ENCODE results near the gene CD82. TPM values are rescaled to one million over a fixed set of nuclear protein-coding genes. Genes with fewer than 3 reads are reported as not detected.

Gene CD82
- total and polyA plus RNA-seq, 2 of the 8 experiments (the other 6 are each of a cell fraction or from before 2014, with no cell fraction given), result 7.9 to 10.3 TPM

DNA sequence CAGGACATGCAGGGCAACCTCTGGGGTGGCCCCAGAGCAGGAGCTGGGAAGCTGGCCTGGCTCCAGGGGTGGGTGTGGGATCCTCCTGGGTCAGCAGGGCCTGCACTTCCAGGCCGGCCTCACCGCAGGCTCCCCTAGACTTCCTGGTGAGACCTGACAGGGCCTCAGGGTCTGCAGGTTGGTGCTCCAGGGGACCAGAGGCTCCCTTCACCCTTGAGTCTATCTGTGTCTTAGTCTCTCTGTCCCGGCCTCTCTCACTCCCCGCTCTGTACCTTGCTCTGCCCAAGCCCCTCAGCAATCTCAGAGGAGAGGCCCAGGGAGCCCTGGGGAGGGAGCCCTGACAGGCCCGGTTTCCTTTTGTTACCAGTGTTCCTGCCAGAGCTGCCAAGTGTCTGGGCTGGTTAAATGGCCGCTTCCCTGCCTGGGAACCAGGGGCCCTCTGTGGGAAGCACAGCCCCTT, 13.9 kb downstream of the CD82 start (continued):
- TF ChIP-seq, protein P1, sequence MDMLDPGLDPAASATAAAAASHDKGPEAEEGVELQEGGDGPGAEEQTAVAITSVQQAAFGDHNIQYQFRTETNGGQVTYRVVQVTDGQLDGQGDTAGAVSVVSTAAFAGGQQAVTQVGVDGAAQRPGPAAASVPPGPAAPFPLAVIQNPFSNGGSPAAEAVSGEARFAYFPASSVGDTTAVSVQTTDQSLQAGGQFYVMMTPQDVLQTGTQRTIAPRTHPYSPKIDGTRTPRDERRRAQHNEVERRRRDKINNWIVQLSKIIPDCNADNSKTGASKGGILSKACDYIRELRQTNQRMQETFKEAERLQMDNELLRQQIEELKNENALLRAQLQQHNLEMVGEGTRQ (IDR thresholded peaks at IDR 0.05; ENCODE audit: low read length), result no peak
- TF ChIP-seq EP300 (IDR thresholded peaks at IDR 0.05; ENCODE audit: borderline replicate concordance in 1 of 2, low read depth in 2 of 2, low read length in 2 of 2), result no peak
